OCI-LY3 (cell line): Measurements from ENCODE around the gene PADI2.

Source experiments
- EZH2phosphoT487 ChIP-seq: fragments of 200-600 bp; shearing (Covaris generic); IDR thresholded peaks from 2 replicates; pipeline ENCODE4 v1.6.1; 2018; ENCODE audit warnings: antibody characterized with exemption, mixed run types, low read depth
- TF ChIP-seq, protein P1 (sequence below): fragments of 200-600, 300-600 bp; sonication (generic); IDR thresholded peaks from 2 replicates; pipeline ENCODE4 v1.5.1; 2014; ENCODE audit warnings: antibody characterized with exemption, low read length, low read depth

DNA sequence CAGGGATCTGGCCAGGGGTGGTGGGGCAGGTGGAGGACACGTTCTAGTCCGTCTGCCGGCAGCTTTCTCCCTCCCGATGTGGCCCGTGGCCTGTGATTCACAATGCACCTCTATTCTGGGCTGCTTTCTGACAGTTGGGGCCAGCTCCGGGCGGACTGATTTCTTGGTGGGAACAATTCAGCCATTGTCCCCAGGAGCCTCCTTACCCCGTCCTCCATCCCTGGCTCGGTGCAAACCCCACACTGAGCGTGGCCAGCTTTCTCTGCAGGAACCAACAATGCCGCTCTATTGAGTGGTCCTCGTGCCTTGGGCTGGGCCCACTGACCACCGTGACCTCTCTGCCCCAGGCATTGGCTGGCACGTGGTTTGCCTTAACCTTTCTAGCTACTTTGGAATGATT is 29.7 kb downstream of the PADI2 start:
- TF ChIP-seq, protein P1, sequence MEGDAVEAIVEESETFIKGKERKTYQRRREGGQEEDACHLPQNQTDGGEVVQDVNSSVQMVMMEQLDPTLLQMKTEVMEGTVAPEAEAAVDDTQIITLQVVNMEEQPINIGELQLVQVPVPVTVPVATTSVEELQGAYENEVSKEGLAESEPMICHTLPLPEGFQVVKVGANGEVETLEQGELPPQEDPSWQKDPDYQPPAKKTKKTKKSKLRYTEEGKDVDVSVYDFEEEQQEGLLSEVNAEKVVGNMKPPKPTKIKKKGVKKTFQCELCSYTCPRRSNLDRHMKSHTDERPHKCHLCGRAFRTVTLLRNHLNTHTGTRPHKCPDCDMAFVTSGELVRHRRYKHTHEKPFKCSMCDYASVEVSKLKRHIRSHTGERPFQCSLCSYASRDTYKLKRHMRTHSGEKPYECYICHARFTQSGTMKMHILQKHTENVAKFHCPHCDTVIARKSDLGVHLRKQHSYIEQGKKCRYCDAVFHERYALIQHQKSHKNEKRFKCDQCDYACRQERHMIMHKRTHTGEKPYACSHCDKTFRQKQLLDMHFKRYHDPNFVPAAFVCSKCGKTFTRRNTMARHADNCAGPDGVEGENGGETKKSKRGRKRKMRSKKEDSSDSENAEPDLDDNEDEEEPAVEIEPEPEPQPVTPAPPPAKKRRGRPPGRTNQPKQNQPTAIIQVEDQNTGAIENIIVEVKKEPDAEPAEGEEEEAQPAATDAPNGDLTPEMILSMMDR: no peak
- TF ChIP-seq EZH2phosphoT487: no peak
